ENCODE results near the gene BAMBI. TPM values are rescaled to one million over a fixed set of nuclear protein-coding genes. Genes with fewer than 3 reads are reported as not detected.

The BAMBI gene
- polyA plus RNA-seq, 2 of the 4 experiments (the other 2 are of a cell fraction): 25.6 to 40.5 TPM

DNA sequence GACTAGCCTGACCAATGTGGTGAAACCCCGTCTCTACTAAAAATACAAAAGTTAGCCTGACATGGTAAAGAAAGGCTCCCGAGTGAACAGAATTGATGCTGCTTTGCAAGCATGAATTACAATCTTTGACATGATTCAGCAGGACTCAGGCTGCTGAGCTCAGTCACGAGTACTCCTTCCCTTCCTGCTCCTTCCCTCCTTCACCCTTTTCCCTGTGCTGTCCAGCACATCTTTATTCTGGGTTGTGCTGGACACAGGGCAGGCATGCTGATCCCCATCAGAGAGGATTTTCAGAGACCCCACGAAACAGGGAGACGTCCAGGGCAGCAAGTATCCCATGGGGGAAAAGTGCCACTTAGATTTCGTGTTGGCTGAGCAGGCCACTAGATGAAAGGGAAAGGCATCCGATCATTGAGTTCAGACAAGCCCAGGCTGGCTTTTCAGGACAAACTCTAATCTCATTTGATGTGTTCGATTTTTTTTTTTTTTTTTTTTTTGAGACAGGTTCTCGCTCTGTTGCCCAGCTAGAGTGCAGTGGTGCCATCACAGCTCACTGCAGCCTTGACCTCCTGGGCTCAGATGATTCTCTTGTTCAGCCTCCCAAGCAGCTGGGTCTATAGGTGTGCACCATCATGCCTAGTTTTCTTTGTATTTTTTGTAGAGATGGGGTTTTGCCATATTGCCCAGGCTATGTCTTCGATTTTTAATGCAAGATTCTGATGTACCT lies 36.5 kb downstream of the BAMBI start:
- Histone ChIP-seq H3K27ac (0 out of 6 replicates have a peak overlapping the region, but pooled peaks of 1 of the 2 experiments have one; percentile 6), H3K4me2 (peak overlapping the region; percentile 40; the same call in 2 of the 3 replicates), H3K4me3 (no peak overlapping the region), H3K4me1 (peaks cover 17% of the 10 kb centered on the region), H3K9me3 (no peaks in the 10 kb centered on the region)
- no peak for FAIRE-seq
- POLR2A ChIA-PET: no interaction called here
- no peak for TF ChIP-seq NFE2L2 (conservative IDR thresholded peaks at IDR 0.05; ENCODE audit: low read length)
- no peak for TF ChIP-seq HDAC2 (IDR thresholded peaks at IDR 0.05)
- no peak for TF ChIP-seq MAZ (IDR thresholded peaks at IDR 0.05; ENCODE audit: borderline replicate concordance, low read depth, low read length)
- CTCF ChIA-PET: interaction anchor here (0.8 to 1.3 kb wide), 2 partner anchors 50 to 591 kb away, joined by 3 to 4 read pairs; no protein-coding TSS in a partner anchor
- no peak for DNase-seq (ENCODE audit: low read depth in 1 of 2, low spot score in 1 of 2)
- ATAC-seq: no peak
- WGBS (ENCODE audit: missing lambda C conversion rate): 85% methylated on average over 10 of the region's 10 CpGs

DNA sequence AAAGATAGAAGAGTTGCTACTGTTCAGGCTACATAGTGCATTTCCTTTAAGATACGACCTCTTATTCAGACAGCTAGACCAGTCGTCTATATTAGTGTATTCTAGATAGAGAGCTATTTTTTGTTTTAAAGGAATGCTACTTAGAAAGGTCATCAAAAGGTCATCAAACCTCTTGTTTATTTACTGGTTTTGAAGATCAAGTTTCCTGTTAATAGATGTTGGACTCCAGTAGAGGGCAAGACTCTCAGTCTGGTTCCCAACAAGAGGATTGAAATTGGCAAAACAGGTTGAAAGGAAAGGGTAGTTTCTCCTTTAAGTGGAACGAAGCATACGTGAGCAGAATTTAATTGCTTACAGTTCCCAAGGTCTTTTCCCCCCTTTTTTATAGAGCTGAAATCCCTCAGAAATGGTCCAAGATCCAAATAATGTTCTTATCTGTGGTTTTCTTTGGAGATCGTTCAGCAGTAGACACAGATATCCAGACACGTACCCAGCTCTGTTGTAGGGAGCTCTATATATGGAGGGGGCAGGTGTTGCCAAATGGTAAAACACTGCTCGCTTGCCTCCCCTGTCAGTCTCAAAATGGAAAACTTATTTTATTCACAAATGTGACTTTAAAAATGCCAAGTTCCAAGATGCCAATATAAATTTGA lies 37.2 kb downstream of the BAMBI start:
- POLR2A ChIA-PET: no interaction called here
- Histone ChIP-seq H3K4me1 (peaks cover 23% of the 10 kb centered on the region), H3K27ac (0 out of 6 replicates have a peak overlapping the region, but pooled peaks of 1 of the 2 experiments have one; percentile 27), H3K4me2 (peak overlapping the region; percentile 40; the same call in 2 of the 3 replicates), H3K4me3 (no peak overlapping the region), H3K9me3 (no peaks in the 10 kb centered on the region)
- 69% methylated on average over 7 of the region's 7 CpGs for WGBS (ENCODE audit: missing lambda C conversion rate)
- CTCF ChIA-PET: interaction anchor here (0.8 to 1.3 kb wide), 2 partner anchors 50 to 590 kb away, joined by 3 to 4 read pairs; no protein-coding TSS in a partner anchor
- ATAC-seq (no peak), DNase-seq (ENCODE audit: low read depth in 1 of 2, low spot score in 1 of 2) (no peak), FAIRE-seq (no peak)
- TF ChIP-seq PHF8 (IDR thresholded peaks at IDR 0.05; ENCODE audit: borderline replicate concordance, low read depth): no peak
- no peak for TF ChIP-seq HOXB13 (CRISPR knock-in tag; IDR thresholded peaks at IDR 0.05; ENCODE audit: low read depth)
- TF ChIP-seq, protein P1, sequence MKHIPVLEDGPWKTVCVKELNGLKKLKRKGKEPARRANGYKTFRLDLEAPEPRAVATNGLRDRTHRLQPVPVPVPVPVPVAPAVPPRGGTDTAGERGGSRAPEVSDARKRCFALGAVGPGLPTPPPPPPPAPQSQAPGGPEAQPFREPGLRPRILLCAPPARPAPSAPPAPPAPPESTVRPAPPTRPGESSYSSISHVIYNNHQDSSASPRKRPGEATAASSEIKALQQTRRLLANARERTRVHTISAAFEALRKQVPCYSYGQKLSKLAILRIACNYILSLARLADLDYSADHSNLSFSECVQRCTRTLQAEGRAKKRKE (CRISPR knock-in tag; IDR thresholded peaks at IDR 0.05; ENCODE audit: low read depth): no peak
- TF ChIP-seq SMC3 (IDR thresholded peaks at IDR 0.05): no peak
- no peak for TF ChIP-seq HEYL (CRISPR knock-in tag; IDR thresholded peaks at IDR 0.05)
- no peak for TF ChIP-seq BHLHE40 (IDR thresholded peaks at IDR 0.05; ENCODE audit: low read depth, low read length)
- TF ChIP-seq ZSCAN20 (CRISPR knock-in tag; IDR thresholded peaks at IDR 0.05): no peak
- TF ChIP-seq, protein P2, sequence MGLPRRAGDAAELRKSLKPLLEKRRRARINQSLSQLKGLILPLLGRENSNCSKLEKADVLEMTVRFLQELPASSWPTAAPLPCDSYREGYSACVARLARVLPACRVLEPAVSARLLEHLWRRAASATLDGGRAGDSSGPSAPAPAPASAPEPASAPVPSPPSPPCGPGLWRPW (IDR thresholded peaks at IDR 0.05): no peak
- TF ChIP-seq KDM1A (IDR thresholded peaks at IDR 0.05; ENCODE audit: low read depth): no peak
- TF ChIP-seq, protein P3, sequence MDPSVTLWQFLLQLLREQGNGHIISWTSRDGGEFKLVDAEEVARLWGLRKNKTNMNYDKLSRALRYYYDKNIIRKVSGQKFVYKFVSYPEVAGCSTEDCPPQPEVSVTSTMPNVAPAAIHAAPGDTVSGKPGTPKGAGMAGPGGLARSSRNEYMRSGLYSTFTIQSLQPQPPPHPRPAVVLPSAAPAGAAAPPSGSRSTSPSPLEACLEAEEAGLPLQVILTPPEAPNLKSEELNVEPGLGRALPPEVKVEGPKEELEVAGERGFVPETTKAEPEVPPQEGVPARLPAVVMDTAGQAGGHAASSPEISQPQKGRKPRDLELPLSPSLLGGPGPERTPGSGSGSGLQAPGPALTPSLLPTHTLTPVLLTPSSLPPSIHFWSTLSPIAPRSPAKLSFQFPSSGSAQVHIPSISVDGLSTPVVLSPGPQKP (IDR thresholded peaks at IDR 0.05; ENCODE audit: low read depth, low read length): no peak
- TF ChIP-seq NFE2L2 (conservative IDR thresholded peaks at IDR 0.05; ENCODE audit: low read length): no peak
- TF ChIP-seq RNF2 (IDR thresholded peaks at IDR 0.05; ENCODE audit: borderline replicate concordance, low read depth): no peak
- TF ChIP-seq, protein P4, sequence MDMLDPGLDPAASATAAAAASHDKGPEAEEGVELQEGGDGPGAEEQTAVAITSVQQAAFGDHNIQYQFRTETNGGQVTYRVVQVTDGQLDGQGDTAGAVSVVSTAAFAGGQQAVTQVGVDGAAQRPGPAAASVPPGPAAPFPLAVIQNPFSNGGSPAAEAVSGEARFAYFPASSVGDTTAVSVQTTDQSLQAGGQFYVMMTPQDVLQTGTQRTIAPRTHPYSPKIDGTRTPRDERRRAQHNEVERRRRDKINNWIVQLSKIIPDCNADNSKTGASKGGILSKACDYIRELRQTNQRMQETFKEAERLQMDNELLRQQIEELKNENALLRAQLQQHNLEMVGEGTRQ (IDR thresholded peaks at IDR 0.05): no peak
- TF ChIP-seq CHD4 (IDR thresholded peaks at IDR 0.05; ENCODE audit: borderline replicate concordance): no peak

DNA sequence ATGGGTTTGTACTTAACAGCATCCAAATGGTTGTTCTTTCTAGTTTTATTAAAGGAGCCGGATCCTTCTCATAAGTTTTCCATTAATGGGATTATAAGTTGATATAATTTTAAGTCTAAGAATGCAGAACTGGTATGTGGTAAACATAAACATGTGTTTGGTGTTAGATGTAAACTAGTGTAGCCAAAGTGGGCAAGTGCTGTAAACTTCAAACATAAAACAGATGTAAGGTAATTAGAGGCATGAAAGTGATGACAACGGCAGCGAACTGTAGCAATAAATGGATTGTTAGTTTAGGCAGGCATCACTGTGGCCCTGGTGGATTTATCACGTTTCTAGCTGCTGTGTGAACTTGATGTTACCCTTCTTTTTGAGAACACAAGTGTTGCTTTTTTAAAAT lies 37.9 kb downstream of the BAMBI start:
- H3K4me3 ChIP-seq: no peak overlapping the region
- POLR2A ChIA-PET: no interaction called here
- ATAC-seq: no peak
- H3K27ac ChIP-seq: no peak overlapping the region
- FAIRE-seq: no peak
- WGBS (ENCODE audit: missing lambda C conversion rate): 80% methylated on average over 4 of the region's 4 CpGs
- no peak overlapping the region for H3K4me2 ChIP-seq
- H3K9me3 ChIP-seq: no peaks in the 10 kb centered on the region
- peaks cover 28% of the 10 kb centered on the region for H3K4me1 ChIP-seq
- CTCF ChIA-PET: no interaction called here
- DNase-seq (ENCODE audit: low read depth in 1 of 2, low spot score in 1 of 2): no peak
- TF ChIP-seq HOXB13 (CRISPR knock-in tag; IDR thresholded peaks at IDR 0.05; ENCODE audit: low read depth): no peak
- TF ChIP-seq CHD2 (IDR thresholded peaks at IDR 0.05; ENCODE audit: low read length, partially characterized antibody): no peak
- TF ChIP-seq GATA3 (IDR thresholded peaks at IDR 0.05; ENCODE audit: borderline replicate concordance): no peak

Measured in A549 (cell line).